HT-29 (cell line): ENCODE measurements around the gene BMP7. TPM values are rescaled to one million over a fixed set of nuclear protein-coding genes. Genes with fewer than 3 reads are reported as not detected.
A peak's percentile ranks its signal among the peaks of the same experiment; 100 is the strongest.

Experiments used
- DNase-seq: peaks from one replicate; pipeline ENCODE4 v3.0.0-alpha.2; 2015; ENCODE audit warnings: low spot score
- total RNA-seq: library from RNA; depleted of rRNA; stranded (reverse); fragments of >200 nt; shearing (Covaris generic); gene quantifications from 2 replicates; pipeline ENCODE4 v1.2.3, GENCODE V29; 2014

The BMP7 gene
- total RNA-seq, 1 experiment from 2014 or later: not detected

- no peak for DNase-seq
Observed at GRCh38 chr20:57231951-57232428, 34.5 kb downstream of the BMP7 start.

- DNase-seq: no peak
Observed at GRCh38 chr20:57231161-57231560, 35.3 kb downstream of the BMP7 start.

- DNase-seq: no peak
Observed at GRCh38 chr20:57230247-57230646, 36.2 kb downstream of the BMP7 start.

- DNase-seq: peak; percentile 33
Observed at GRCh38 chr20:57229490-57229889, 37.0 kb downstream of the BMP7 start.

GRCh38 chr20:57225830-57226229, 40.6 kb downstream of the BMP7 start:
- no peak for DNase-seq

- no peak for DNase-seq
Observed at GRCh38 chr20:57225197-57225733, 41.2 kb downstream of the BMP7 start.

GRCh38 chr20:57224641-57225138, 41.8 kb downstream of the BMP7 start:
- DNase-seq: no peak

- DNase-seq: no peak
Observed at GRCh38 chr20:57223648-57224489, 42.6 kb downstream of the BMP7 start.

- no peak for DNase-seq
Observed at GRCh38 chr20:57222631-57222950, 43.9 kb downstream of the BMP7 start.

GRCh38 chr20:57221916-57222630, 44.4 kb downstream of the BMP7 start:
- DNase-seq: no peak

GRCh38 chr20:57220337-57221145, 45.9 kb downstream of the BMP7 start:
- no peak for DNase-seq

GRCh38 chr20:57219071-57219677, 47.3 kb downstream of the BMP7 start:
- no peak for DNase-seq

GRCh38 chr20:57218489-57218888, 48.0 kb downstream of the BMP7 start:
- no peak for DNase-seq

GRCh38 chr20:57217802-57218201, 48.6 kb downstream of the BMP7 start:
- DNase-seq: no peak

- DNase-seq: no peak
Observed at GRCh38 chr20:57216669-57217068, 49.8 kb downstream of the BMP7 start.

- DNase-seq: no peak
Observed at GRCh38 chr20:57215826-57216471, 50.5 kb downstream of the BMP7 start.

- no peak for DNase-seq
Observed at GRCh38 chr20:57215426-57215825, 51.0 kb downstream of the BMP7 start.

- DNase-seq: no peak
Observed at GRCh38 chr20:57214948-57215347, 51.5 kb downstream of the BMP7 start.

GRCh38 chr20:57214427-57214826, 52.0 kb downstream of the BMP7 start:
- no peak for DNase-seq

- DNase-seq: no peak
Observed at GRCh38 chr20:57213924-57214323, 52.5 kb downstream of the BMP7 start.

- DNase-seq: no peak
Observed at GRCh38 chr20:57213291-57213690, 53.1 kb downstream of the BMP7 start.
